Thymus (tissue), 11 donors: ENCODE results near the gene ADAMTS12. TPM values are rescaled to one million over a fixed set of nuclear protein-coding genes. Genes with fewer than 3 reads are reported as not detected.

Experiments
- DNase-seq, 9 donors: peaks; one replicate each; pipeline ENCODE4 v3.0.0-alpha.2; 2013; ENCODE audit warnings: low spot score in 9 of 9, low read depth in 6 of 9, missing footprints in 1 of 9
- H3K27ac ChIP-seq, 2 donors: one replicate each; pipeline ENCODE4 v1.5.1; 2013; ENCODE audit warnings: control low read depth in 1 of 2, low read depth in 1 of 2, low read length in 1 of 2, mild to moderate bottlenecking in 1 of 2, moderate library complexity in 1 of 2
- H3K27me3 ChIP-seq, 2 donors: one replicate each; pipeline ENCODE4 v1.5.1; 2013; ENCODE audit warnings: low read length in 1 of 2; ENCODE audit not compliant: control insufficient read depth in 2 of 2, insufficient read depth in 1 of 2
- H3K36me3 ChIP-seq, 2 donors: one replicate each; pipeline ENCODE4 v1.5.1; 2013; ENCODE audit warnings: low read length in 1 of 2, mild to moderate bottlenecking in 1 of 2, moderate library complexity in 1 of 2; ENCODE audit not compliant: control insufficient read depth in 2 of 2, insufficient read depth in 2 of 2
- H3K4me1 ChIP-seq, 2 donors: one replicate each; pipeline ENCODE4 v1.5.1; 2013; ENCODE audit warnings: low read length in 2 of 2; ENCODE audit not compliant: control insufficient read depth in 2 of 2, insufficient read depth in 2 of 2
- H3K4me3 ChIP-seq, 2 donors: one replicate each; pipeline ENCODE4 v1.5.1; 2013; ENCODE audit warnings: low read length in 2 of 2, control low read depth in 1 of 2, mild to moderate bottlenecking in 1 of 2
- H3K9me3 ChIP-seq, 2 donors: one replicate each; pipeline ENCODE4 v1.5.1; 2013; ENCODE audit warnings: low read length in 1 of 2, mild to moderate bottlenecking in 1 of 2; ENCODE audit not compliant: control insufficient read depth in 2 of 2, insufficient read depth in 1 of 2
- WGBS: extraction: QIAGEN DNeasy Blood & Tissue Kit; methylation state at CpG from one replicate; pipeline ENCODE4 v1.1.7; 2013; 5-methylcytosine and 5-hydroxymethylcytosine counted together
- polyA plus RNA-seq: library from polyadenylated mRNA; stranded (reverse); fragments of 200-250 nt; gene quantifications from one replicate; pipeline ENCODE4 v1.2.3, GENCODE V29; 2013
- total RNA-seq: library from RNA; stranded (reverse); fragments of 120-200 nt; gene quantifications from one replicate; pipeline ENCODE4 v1.2.4, GENCODE V29; 2013
- donor health status: healthy.

ADAMTS12 gene
- total and polyA plus RNA-seq, 2 donors, result 0.18 to 1.6 TPM

DNA sequence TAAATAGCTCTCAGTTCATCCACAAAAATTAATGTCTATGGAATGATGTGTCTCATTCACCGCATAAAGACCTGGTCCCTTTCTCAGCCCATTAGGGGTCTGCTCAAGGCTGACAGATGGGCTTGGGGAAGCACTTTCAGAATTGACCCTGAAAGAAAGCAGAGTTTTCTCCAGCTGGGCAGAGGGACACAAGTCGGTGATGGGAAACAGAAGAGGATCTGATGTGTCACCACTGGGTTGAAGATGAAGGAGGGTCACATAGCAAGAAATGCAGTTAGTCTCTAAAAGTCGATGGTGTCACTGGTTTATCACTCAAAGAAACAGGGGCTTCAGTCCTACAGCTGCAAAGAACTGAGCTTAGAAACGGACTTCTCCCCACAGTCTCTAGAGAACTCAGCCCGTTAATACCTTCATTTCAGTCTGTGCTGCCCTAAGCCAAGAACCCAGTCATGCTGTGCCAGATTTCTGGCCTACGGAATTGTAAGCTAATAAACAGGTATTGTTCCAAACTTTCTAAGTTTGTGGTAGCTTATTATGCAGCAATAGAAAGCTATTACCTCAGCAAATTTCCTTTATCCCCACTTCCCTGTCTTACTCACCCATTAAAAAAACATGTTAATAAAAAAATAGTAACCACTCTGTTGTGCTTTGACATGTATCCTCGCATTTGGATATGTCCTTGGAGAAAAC is 64.6 kb downstream of the ADAMTS12 start:
- no peak for DNase-seq
- WGBS, result 92% methylated on average over 7 of the region's 7 CpGs
- Histone ChIP-seq H3K36me3 (no peaks in the 10 kb centered on the region), H3K27ac (no peak overlapping the region), H3K4me3 (no peak overlapping the region), H3K27me3 (no peaks in the 10 kb centered on the region), H3K4me1 (no peaks in the 10 kb centered on the region), H3K9me3 (no peaks in the 10 kb centered on the region)

DNA sequence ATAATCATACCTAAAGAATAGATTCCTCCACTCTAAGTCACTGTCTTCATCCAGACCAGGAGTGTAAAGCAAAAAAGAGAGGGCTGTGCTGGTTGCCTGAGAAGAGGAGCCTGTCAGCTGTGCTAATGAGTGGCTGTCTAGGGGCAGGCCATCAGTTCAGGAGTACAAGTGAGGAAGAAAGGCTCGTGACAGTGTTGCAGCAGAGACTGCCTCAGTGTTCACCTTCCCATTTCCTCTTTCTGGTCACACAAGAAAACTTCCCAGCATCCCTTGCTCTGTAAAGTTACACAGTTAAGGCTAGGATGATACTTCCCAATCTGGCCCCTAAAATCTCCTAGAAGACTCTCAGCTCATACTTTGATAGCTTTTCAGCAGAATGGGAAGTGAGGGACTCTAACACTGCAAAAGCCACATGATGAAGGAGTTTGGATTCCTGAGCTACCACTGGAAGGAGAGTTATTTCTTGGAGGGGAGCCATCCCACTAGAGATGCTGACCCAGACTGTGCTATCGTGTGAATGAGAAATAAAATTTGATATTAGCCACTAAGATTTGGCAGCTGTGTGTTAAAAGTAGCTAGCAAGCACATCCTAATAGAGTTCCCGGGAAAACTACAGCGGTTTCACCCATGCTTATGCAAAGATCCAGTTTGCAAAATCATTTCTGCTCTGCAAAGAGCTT is 67.1 kb downstream of the ADAMTS12 start:
- Histone ChIP-seq H3K27me3 (no peaks in the 10 kb centered on the region), H3K36me3 (no peaks in the 10 kb centered on the region), H3K4me3 (no peak overlapping the region), H3K9me3 (no peaks in the 10 kb centered on the region), H3K4me1 (no peaks in the 10 kb centered on the region), H3K27ac (no peak overlapping the region)
- WGBS, result 83% methylated on average over 4 of the region's 4 CpGs
- no peak for DNase-seq

DNA sequence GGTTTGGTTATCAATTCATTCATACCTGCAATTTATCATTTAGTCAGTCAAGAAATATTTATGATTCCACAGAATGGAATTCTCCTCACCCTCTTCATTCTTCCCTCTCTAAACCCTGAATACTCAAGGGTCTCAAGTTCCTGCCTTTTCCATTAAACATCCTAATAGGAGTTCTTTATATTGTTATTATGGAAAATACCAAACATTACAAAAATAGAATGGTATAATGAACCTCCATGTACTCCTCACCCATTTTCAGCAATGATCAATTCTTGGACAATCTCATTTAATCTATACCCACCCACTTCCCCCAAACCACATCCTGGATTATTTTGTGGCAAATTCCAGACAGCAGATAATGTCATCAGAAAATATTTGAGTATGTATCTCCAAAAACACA is 74.5 kb downstream of the ADAMTS12 start:
- no peaks in the 10 kb centered on the region for H3K4me1 ChIP-seq
- H3K9me3 ChIP-seq, result no peaks in the 10 kb centered on the region
- DNase-seq, result no peak
- H3K4me3 ChIP-seq, result no peak overlapping the region
- H3K36me3 ChIP-seq, result no peaks in the 10 kb centered on the region
- no peaks in the 10 kb centered on the region for H3K27me3 ChIP-seq
- no peak overlapping the region for H3K27ac ChIP-seq

DNA sequence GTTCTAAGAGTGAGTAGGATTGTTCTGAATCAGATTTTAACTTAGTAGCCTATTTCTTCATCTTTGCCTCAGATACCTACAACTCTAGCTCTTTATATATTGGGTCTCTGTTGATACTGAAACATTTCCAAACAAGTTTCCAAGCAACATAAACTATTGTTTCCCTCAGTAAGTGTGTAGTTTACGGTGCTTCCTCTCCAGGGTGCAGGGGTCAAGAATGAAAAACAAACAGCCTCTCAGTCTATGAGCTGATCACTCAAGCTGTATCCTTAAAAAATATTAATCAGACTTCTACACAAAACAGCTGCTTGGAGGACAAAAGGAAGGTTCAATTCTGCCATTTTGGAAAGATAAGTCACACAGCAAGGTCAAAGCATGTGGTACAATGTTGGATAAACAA is 75.0 kb downstream of the ADAMTS12 start:
- no peak overlapping the region for H3K4me3 ChIP-seq
- no peaks in the 10 kb centered on the region for H3K36me3 ChIP-seq
- no peak for DNase-seq
- no peaks in the 10 kb centered on the region for H3K4me1 ChIP-seq
- H3K9me3 ChIP-seq, result no peaks in the 10 kb centered on the region
- H3K27ac ChIP-seq, result no peak overlapping the region
- WGBS, result 77% methylated on average over 1 of the region's 1 CpG
- H3K27me3 ChIP-seq, result no peaks in the 10 kb centered on the region

DNA sequence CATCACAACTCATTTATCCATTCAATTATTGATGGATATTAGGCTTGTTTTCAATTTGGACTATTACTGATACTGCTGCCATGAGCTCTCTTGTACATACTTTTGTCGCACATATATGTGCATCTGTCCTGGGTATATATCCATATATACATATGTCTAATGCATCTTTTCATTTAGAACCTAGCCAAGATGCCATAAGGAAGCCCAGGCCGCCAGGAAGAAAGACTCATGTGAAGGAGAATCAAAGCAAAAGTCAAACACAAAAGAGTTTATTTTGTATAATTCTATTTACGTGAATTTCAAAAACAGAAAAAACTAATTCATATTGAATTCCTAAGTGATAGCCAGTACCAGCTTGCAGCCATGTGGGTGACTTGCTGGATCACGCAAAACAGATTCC is 79.0 kb downstream of the ADAMTS12 start:
- Histone ChIP-seq H3K9me3 (no peaks in the 10 kb centered on the region), H3K36me3 (no peaks in the 10 kb centered on the region)
- DNase-seq, result no peak

DNA sequence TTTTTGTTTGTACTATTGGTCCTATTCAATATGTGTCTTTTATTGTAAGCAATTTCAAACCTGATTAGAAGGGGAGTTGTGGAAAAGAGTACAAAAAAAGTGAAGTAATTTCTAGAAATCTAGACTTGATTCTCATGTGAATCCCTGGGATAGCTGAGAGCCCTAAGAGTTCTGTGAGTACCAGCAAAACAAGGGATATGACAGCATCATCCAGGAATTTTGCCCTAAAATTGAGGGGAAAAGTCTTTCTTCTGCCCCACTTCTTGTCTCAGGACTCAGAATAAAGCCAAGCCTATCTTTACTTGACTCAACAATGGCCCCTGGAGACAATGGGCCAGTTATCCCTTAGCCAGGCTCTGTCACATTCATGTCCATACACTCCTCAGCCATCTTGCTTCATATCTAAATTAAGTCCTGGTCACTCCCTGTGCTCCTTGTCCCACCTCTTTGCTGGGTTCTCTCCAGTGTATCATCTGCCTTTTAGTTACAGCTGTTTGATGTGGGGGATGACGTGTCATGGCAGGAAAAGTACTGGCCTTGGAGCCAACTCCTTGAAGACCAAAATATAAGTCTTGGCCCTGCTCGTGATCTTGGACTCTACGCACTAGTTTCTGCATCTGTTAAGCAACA is 81.2 kb downstream of the ADAMTS12 start:
- WGBS, result 95% methylated on average over 3 of the region's 3 CpGs
- DNase-seq, result no peak
- Histone ChIP-seq H3K4me3 (no peak overlapping the region), H3K27me3 (no peaks in the 10 kb centered on the region), H3K27ac (no peak overlapping the region), H3K36me3 (no peaks in the 10 kb centered on the region), H3K9me3 (no peaks in the 10 kb centered on the region), H3K4me1 (no peaks in the 10 kb centered on the region)

More for the DNA sequence above, 79.0 kb downstream of the ADAMTS12 start:
- 83% methylated on average over 4 of the region's 4 CpGs for WGBS
- no peak overlapping the region for H3K27ac ChIP-seq
- no peaks in the 10 kb centered on the region for H3K4me1 ChIP-seq
- no peaks in the 10 kb centered on the region for H3K27me3 ChIP-seq
- H3K4me3 ChIP-seq, result no peak overlapping the region

DNA sequence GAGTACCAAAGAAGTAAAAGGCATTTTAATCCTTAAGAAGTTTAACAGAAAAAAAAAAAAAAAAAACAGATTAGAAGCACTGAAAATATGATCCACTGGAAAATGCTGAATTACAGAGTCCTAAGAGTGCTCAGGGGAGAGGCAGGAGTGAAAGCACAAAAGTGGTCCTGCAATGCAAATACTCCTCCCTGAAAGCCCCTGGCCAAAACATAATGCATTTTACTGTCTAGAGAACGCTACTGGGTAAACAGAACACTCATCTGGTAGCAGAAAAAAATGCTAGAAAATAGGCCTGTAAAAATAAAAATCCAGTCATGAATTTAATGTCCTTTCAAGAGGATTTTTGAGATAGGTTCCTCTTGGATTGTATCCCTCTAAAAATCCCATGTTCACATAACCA is 81.9 kb downstream of the ADAMTS12 start:
- H3K4me3 ChIP-seq, result no peak overlapping the region
- H3K27me3 ChIP-seq, result no peaks in the 10 kb centered on the region
- no peaks in the 10 kb centered on the region for H3K36me3 ChIP-seq
- no peaks in the 10 kb centered on the region for H3K9me3 ChIP-seq
- 93% methylated on average over 1 of the region's 1 CpG for WGBS
- H3K4me1 ChIP-seq, result no peaks in the 10 kb centered on the region
- H3K27ac ChIP-seq, result no peak overlapping the region
- no peak for DNase-seq

DNA sequence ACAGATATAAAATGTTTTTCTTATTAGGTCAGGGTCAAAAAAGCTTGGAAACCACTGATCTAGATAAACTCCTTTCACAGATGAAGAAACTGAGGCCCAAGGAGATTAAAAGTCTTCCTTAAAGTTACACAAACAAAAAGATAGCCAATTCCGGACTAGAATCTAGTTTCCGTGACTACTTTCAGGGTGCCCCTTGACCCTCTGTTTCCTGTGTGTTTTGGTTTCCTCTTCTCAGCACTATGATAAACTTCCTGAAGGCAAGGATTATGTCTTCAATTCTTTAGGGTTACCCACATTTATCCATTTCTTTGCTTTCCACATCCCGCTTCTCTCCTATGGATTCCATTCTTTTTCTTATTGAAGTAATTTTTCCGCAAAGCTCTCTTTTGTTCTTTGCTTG is 83.1 kb downstream of the ADAMTS12 start:
- Histone ChIP-seq H3K4me1 (no peaks in the 10 kb centered on the region), H3K27me3 (no peaks in the 10 kb centered on the region), H3K9me3 (no peaks in the 10 kb centered on the region), H3K27ac (no peak overlapping the region), H3K36me3 (no peaks in the 10 kb centered on the region), H3K4me3 (no peak overlapping the region)
- WGBS, result 89% methylated on average over 4 of the region's 4 CpGs
- no peak for DNase-seq

DNA sequence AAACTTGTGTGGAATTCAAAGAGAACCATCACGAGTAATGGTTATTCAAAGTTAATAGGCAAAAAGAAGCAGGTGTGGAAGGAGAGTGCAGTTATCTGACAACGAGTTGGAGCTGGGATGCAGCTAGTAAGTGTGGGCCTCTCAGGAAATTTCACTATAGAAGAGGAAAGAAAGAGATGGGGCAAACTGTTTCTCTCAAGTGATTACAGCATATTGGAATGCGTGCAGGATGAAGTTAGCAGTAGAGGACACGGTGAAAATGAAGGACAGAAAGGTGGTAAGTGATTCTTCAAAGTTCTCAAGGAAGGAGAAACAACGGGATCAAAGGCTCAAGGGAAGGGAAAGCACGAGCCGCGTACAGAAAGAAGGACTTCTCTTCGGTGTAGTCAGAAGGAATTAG is 84.0 kb downstream of the ADAMTS12 start:
- Histone ChIP-seq H3K4me3 (no peak overlapping the region), H3K27me3 (no peaks in the 10 kb centered on the region), H3K27ac (no peak overlapping the region), H3K4me1 (no peaks in the 10 kb centered on the region), H3K36me3 (no peaks in the 10 kb centered on the region), H3K9me3 (no peaks in the 10 kb centered on the region)
- no peak for DNase-seq
- WGBS, result 84% methylated on average over 9 of the region's 9 CpGs
